HG03045 (cell line): ENCODE results near the gene TIE1.

Source experiments
- ATAC-seq: cut with Tn5 transposase; IDR thresholded peaks from one replicate; pipeline ENCODE4 v1.9.1; 2021; ENCODE audit warnings: mild to moderate bottlenecking, moderate library complexity; ENCODE audit not compliant: unreplicated experiment

TIE1 gene

DNA sequence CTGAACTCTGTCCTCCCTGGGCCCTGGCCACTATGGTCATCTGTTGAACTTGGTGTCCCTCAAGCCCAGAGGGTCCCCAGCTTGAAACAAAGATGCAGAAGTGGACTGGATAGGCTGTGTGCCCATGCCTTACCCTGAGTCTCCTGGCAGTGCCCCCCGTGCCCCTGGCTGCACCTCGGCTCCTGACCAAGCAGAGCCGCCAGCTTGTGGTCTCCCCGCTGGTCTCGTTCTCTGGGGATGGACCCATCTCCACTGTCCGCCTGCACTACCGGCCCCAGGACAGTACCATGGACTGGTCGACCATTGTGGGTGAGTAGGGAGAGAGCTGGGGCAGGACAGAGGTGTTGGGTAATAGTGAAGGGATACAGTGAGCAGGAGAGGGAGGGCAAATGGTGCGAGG lies 10.7 kb downstream of the TIE1 start:
- no peak for ATAC-seq

DNA sequence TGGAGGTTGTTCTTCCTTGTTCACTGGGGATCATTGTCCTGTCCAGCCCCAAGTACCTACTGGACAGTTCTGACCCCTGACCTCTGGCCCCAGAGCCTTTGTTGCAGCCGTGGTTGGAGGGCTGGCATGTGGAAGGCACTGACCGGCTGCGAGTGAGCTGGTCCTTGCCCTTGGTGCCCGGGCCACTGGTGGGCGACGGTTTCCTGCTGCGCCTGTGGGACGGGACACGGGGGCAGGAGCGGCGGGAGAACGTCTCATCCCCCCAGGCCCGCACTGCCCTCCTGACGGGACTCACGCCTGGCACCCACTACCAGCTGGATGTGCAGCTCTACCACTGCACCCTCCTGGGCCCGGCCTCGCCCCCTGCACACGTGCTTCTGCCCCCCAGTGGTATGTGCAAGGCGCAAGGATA lies 11.4 kb downstream of the TIE1 start:
- ATAC-seq, result no peak

DNA sequence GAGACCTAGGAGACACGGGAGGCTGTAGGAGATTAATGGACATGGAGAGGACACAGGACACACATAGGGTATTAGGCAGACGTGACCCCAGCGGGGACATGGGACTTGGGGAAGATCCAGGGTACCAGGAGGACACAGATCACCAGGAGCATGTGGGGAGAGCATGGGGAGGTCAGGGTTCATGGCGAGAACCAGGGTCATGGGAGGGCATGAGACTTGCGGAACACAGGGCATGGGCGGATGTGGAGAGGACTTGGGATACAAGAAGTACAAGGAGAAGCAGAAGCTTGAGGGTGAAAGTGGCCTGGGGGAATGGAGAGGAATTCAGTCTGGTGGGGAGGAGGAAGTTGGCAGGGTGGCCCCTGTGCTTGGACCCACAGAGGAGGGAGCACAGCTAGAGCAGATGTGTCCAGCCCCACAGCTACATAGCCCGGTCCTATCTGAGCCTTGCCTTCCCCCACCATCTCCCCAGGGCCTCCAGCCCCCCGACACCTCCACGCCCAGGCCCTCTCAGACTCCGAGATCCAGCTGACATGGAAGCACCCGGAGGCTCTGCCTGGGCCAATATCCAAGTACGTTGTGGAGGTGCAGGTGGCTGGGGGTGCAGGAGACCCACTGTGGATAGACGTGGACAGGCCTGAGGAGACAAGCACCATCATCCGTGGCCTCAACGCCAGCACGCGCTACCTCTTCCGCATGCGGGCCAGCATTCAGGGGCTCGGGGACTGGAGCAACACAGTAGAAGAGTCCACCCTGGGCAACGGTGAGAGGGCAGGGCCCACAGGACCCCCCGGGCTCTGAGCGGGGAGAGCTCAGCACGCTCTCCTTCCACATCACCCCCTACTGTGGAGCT lies 12.1 kb downstream of the TIE1 start:
- ATAC-seq, result no peak

DNA sequence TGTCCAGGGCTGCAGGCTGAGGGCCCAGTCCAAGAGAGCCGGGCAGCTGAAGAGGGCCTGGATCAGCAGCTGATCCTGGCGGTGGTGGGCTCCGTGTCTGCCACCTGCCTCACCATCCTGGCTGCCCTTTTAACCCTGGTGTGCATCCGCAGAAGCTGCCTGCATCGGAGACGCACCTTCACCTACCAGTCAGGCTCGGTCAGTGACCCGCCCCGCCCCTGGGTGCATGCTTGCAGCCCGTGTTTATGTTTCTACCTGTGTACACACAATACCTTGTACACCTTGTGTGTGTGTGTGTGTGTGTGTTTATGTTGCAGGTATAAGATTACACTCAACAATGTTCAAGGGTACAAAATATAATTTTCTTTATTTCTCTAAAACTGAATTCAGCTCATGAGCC lies 13.0 kb downstream of the TIE1 start:
- no peak for ATAC-seq

DNA sequence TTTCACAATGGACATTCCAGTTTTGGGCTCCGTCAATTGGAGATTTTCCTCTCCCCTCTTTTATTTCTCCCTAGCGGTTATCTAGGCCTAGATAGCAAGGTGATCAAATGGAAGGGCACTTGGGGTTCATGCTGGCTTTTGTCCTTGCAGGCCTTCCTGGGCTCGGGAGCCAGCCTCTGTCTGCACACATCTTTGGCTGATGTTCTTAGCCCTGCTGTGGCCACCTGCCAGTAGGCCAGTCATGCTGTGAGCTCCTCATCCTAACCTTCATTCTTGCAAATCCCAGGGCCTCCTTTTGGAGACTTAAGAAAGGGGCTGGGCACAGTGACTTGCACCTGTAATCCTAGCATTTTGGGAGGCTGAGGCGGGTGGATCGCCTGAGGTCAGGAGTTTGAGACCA lies 13.5 kb downstream of the TIE1 start:
- no peak for ATAC-seq

DNA sequence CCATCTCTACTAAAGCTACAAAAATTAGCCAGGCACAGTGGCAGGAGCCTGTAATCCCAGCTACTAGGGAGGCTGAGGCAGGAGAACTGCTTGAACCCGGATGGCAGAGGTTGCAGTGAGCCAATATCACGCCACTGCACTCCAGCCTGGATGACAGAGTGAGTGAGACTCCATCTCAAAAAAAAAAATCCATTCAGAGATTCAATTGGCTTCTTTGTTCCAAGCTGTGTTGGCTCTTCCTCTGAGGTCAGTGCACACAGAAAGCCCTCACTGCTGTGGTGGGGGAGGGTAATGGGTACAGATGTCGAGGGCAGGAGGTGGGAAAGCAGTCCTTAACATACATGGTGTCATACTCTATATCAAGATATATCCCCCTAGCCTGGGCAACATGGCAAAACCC lies 14.7 kb downstream of the TIE1 start:
- no peak for ATAC-seq

DNA sequence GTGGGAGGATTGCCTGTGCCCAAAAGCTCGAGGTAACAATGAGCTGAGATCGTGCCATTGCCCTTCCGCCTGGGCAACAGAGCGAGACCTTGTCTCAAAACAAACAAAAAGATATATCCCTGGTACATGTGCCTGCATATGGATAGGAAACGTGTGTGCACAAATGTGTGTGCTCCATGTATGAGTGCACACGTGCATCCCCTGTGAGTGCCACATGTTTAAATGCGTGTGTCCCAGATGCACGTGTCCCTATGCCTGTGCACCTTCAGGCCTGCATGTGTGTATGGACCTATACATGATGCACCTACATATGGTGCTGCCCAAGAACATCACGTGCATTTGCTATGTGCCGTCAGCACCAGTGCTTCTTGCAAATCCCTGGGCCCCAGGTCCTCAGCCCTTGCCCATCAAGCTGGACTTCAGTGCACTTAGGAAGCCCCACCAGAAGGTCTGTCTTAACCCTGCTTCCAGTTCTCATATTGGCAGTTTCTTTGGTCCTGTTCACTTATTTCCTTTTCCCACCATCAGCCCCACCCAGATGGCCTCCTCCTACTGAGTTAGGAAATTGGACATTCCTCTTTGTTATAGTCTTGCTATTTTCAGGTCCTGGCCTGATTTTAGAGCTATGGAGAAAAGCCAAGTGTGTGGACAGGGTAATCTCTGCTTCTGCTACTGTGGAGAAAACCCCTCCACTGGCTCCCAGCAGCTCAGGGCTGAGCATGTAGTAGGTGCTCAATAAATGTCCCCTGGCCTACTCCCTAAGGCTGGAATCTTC lies 15.4 kb downstream of the TIE1 start:
- no peak for ATAC-seq

DNA sequence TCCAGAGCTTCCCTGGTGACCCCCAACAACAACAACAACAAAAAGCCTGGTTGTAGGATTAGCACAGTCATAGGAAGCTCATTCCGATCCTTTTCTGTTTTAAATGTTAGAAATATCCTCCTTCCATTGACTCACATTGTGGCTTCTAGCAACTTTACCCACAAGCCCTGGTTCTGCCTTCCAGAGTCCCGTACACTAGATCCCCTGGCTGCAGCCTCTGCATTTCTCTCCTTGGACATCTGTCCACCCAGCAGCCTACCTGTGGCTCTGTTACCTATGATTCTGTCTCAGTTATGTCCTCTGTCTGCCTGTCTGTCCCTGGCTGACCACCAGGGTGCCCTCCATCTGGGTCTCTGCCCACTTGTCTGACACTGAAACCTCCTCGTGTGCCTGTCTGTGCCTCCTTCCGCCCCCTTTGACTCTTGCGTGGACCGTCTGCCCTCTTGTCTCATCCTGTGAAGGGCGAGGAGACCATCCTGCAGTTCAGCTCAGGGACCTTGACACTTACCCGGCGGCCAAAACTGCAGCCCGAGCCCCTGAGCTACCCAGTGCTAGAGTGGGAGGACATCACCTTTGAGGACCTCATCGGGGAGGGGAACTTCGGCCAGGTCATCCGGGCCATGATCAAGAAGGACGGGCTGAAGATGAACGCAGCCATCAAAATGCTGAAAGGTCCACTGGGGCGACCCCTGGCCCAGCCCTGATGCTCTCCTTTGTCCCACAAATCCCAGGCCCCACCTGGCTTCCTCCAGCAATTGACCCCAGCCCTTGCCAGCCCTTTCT lies 16.1 kb downstream of the TIE1 start:
- no peak for ATAC-seq

DNA sequence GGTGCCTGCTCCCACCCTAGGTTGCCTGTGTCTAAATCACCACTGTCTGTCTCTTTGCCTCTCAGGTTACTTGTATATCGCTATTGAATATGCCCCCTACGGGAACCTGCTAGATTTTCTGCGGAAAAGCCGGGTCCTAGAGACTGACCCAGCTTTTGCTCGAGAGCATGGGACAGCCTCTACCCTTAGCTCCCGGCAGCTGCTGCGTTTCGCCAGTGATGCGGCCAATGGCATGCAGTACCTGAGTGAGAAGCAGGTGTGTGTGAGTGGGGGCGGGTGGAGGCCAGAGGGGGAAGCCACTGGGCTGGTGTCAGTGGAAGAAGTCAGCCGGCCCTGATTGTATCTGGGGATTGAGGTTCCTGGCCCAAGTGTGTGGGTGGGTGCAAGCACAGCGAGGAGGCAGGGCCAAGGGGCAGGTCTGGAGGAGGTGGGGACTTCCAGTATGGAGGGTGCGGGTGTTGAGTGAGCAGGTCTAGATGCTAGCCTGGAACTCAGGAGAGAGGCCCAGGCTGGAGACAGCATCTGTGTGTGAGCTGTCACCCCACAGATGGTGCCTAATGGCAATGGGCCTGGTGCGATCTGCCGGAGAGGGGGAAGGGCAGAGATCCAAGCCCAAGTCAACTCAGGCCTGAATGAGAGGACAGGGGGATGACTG lies 17.2 kb downstream of the TIE1 start:
- no peak for ATAC-seq

DNA sequence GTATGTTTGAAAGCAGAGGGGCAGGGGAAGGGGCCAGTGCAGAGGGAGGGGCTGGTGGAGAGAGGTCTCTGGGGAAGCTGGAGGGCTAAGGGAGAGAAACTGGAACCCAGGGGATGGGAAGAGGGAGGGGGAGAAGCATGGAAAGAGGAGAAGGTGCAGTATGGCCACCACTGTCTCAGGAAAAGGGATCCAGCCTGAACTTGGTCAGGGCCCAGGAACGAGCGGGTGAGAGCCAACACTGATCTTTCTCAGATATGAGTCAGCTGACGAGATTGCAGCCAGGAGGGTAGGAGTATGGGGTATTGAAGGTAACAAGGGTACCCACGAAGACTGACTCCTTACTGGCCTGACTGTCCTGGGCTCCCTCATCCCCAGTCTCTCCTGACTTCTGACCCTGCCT lies 18.0 kb downstream of the TIE1 start:
- no peak for ATAC-seq

DNA sequence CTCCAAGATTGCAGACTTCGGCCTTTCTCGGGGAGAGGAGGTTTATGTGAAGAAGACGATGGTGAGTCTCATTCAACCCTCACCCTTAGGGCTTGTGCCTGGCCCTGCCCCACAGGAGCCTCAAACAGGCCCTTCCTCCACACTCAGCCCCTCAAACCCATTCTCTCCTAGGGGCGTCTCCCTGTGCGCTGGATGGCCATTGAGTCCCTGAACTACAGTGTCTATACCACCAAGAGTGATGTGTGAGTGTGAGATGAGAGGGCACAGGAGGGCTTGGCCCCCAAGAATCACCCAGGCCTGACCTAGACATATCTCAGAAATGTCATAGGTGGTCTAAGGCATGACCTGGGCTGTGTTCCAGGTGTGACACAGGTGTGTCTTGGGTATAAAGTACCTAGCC lies 18.5 kb downstream of the TIE1 start:
- no peak for ATAC-seq

DNA sequence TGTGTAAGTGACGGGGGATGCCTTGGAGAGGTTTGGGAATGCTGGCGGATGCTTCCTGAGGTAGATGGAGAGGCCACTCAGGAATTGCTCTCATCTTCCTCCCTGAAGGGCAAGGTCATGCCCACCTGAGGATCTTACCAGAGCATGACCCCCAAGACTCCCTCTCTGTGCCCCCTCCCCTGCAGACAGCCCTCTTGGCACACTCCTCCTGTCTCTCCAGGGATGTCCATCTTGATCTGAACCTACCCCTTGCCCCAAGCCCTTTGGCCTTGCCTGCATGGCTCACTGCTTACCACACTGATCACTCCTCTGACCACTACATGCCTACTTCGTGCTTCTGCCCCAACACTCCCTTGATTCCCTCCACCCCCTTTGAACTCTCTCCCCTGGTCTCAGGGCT lies 19.0 kb downstream of the TIE1 start:
- no peak for ATAC-seq

DNA sequence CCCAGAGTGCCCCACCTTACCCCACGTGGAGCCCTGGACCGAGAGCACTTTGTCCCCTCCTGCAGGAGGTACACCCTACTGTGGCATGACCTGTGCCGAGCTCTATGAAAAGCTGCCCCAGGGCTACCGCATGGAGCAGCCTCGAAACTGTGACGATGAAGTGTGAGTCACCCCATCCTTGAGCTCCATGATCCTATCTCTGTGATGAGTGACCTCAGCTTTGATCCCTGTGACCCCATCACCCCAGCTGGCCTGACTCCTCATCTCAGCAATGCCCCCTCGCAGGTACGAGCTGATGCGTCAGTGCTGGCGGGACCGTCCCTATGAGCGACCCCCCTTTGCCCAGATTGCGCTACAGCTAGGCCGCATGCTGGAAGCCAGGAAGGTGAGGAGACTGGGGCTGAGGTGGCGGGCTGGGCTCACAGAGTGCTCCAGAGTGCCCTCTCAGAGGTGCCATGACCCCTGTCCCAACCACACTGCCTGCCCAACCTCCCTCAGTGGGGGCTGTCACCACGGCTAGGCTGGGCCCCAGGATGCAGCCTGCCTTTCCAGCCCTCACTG lies 20.6 kb downstream of the TIE1 start:
- ATAC-seq, result no peak

DNA sequence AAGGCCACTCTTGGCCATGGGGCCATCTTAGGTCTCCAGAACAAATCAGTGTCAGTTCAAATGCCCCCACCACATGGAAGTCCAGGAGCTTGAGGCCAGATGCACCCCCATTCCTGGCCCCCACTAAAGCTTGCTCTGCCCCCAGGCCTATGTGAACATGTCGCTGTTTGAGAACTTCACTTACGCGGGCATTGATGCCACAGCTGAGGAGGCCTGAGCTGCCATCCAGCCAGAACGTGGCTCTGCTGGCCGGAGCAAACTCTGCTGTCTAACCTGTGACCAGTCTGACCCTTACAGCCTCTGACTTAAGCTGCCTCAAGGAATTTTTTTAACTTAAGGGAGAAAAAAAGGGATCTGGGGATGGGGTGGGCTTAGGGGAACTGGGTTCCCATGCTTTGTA lies 21.7 kb downstream of the TIE1 start:
- ATAC-seq, result no peak

DNA sequence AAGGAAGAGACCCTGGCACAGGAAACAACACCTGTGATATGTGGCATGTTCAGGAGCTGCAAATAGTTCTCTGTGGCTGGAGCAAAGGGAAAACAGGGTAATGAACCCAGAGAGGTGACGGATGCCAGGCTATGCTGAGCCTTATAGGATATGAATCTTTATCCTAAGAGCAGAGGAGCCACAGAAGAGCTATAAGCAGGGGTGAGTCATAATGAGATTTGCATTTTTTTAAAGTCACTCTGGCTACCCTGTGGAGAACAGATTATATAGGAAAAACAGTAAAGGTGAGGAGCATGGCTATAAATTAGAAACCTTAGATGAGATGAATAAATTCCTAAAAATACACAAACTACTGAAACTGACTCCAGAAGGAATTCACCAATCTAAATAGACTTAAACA lies 24.0 kb downstream of the TIE1 start:
- no peak for ATAC-seq

DNA sequence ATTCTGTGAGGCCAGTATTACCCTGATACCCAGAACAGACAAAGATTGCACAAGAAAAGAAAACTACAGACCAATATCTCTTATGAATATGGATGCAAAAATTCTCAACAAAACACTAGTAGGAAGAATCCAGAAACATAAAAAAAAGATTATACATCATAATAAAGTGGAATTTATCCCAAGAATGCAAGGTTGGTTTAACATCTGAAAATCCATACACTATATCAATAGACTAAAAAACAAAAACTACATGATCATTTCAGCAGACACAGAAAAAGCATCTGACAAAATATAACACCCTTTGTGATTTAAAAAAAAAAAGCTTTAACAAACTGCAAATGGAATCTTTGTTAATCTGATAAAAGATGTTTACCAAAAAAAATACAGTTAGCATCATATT lies 24.6 kb downstream of the TIE1 start:
- ATAC-seq, result no peak

DNA sequence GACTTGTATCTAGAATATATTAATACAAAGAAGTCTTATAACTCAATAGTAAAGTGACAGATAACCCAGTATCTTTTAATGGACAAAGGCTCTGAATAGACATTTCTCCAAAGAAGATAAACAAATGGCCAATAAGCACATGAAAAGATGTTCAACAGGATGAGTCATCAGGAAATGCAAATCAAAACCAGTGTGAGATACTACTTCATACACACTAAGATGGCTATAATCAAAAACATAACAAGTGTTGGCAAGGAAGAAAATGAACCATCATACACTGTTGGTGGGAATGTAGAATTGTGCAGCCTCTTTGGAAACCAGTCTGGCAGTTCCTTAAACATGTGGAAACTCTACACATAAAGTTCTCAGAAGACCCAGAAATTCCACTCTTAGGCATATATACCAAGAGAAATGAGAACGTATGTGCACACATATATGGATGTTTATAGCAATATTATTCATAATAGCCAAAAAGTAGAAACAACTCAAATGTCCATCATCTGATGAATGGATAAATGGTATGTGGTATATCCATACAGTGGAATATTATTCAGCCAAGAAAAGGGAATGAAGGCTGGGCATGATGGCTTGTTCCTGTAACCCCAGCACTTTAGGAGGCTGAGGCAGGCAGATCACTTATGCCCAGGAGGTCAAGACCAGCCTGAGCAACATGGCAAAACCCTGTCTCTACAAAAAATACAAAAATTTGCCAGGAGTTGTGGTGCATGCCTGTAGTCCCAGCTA lies 26.9 kb downstream of the TIE1 start:
- no peak for ATAC-seq

DNA sequence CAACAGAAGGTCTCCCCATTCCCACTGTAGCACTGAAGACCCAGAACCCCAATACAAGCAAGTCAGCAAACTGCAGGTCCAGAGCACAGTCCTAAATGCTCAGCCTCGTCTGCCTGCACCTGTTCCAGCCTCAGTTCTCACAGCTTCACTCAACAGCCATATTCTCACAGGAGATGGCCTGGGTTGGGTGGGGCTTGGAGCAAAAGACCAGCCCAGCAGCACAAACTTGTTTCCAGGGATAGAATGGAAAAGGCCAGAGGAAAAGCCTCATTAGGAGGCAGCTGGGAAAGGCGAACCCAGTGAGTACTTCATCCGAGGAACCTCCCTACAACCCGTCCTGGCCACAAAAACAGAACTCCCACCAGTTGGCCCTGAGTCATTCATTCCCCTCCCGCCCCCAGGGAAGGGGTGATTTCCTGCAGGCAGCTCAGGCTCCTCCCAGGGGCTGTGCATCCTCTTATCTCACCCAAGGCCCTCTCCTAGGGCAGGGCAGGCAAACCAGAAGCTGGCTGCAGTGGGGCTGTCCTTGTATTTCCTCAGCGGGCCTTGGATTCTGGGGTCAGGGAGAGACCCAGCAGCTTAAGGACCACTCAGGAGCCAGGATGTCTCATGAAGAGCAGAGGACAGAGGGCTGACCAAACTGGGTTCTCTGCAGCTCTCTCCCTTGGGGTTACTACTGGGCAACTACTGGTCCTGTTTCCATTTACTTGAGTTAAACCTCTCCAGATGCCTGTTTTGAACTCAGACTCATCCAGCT lies 29.4 kb downstream of the TIE1 start:
- ATAC-seq, result no peak

DNA sequence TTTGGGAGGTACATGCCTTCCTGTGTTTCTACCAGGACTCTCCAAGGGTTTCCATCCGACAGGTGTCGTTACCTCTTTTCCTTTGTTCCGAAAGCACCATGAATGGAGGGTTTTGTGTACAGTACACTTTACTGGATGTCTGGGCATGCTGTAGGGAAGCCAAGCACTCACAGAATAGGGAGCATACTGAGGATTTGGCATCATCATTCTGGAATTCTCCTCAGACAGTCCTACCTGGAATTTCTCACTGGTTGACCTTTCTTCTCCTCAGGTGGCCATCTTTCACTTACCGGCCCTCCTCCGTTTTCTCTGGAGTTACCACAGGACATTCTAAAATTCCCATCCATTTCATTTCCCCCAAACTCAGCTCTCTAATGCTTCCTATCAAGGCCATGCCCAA lies 30.9 kb downstream of the TIE1 start:
- ATAC-seq, result no peak
